GM21723 (cell line): ENCODE results near the gene UQCRQ.

Source experiments
- ATAC-seq: cut with Tn5 transposase; IDR thresholded peaks from one replicate; pipeline ENCODE4 v1.9.1; 2021; ENCODE audit warnings: mild to moderate bottlenecking, moderate library complexity; ENCODE audit not compliant: unreplicated experiment

The UQCRQ gene

DNA sequence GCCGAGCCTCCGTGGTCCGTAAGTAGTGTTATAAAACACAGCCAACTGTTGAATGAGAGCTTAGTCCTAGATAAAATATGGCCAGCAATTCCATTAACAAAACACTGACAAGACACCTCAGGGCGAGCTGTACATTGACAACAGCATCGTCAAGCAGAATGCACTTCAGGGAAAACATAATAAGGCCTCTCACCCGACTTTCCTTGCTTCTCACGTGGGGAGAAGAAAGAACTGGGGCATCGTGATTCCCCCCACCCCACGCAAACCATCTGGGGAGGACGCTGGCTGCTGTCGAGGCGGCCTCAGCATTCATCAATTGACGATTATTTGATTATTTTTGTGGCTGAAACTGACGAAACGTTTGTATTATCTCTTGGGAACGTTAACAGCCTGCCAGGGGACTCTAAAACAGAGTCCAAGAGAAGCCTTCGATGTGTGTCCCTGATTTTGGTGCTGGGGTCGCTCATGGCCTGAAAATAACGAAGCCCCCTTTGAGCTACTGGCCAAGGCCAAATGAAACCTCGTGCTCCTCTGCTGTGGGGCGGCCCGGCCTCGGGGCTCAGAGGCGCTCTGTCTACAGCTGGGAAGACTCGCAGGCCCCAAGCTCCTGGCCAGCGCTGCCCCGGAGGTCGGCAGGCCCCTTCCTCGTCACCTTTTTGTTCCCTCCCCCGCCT, 637 bp upstream of the UQCRQ start:
- peak; percentile 30 for ATAC-seq

DNA sequence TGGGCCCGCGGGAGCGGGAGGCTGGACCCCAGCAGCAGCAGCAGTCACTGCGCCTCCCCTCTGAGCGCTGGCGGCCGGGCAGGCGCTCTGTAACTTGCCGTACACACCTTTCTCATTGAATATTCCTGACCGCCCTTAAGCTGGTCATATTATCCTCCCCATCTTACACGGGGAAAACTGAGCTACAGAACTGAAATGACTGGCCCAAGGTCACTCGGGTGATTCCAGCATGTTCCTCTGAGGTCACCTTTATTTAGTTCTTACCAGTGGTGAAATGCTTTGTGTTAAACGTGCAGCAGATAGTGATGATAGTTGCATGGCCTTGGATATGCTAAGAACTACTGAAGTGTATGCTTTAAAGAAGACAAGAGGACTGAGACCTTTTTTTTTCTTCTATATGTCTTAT, 607 bp downstream of the UQCRQ start:
- peak; percentile 25 for ATAC-seq

GRCh38 chr5:132868754-132869153, 2.3 kb downstream of the UQCRQ start:
- ATAC-seq: no peak

GRCh38 chr5:132870801-132871200, 4.4 kb downstream of the UQCRQ start:
- no peak for ATAC-seq

DNA sequence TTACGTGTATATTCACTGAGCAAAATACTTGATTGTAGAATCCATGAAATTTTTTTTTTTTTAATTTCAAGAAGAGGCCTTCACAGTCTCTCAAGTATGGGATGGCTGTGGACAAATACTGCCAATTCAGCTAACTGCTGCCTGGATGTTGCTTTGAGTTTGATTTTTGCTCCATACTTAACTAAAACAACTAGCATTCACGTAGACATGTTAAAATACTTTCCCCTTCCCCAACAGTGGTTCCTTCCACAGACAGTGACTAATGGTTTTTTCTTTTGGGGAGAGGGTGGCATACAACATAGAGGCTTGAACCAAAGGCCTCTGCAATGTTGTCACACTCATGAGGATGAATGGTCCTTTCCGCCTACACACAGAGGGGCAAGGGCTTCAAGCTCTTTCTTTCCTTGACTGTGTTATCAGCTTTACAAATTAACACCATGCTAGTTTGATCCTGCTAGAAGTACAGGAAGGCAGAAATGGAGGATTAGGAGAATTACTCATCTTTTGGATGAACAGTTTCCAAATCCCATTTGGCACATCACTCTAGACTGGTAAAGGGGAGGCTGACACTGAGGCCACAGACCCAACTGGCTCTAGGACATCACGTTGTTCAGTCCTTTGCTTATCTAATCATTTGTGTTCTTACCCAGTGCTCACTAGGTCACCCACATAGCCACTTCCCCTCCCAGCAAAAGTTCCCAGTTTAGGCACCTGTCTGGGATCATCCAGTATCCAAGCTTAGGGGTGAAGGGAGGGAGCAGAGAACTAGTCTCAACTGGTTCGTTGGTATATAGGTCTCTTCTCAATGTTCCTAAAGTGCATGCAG, 5.2 kb downstream of the UQCRQ start:
- no peak for ATAC-seq

- ATAC-seq: no peak
Measured at GRCh38 chr5:132872788-132873118, 6.3 kb downstream of the UQCRQ start.

GRCh38 chr5:132873119-132873929, 6.9 kb downstream of the UQCRQ start, which contains the start of gene LEAP2:
TSS of gene LEAP2 (plus strand) at chr5:132873668. CDS start at chr5:132873695, 27 bp downstream.
- no peak for ATAC-seq

DNA sequence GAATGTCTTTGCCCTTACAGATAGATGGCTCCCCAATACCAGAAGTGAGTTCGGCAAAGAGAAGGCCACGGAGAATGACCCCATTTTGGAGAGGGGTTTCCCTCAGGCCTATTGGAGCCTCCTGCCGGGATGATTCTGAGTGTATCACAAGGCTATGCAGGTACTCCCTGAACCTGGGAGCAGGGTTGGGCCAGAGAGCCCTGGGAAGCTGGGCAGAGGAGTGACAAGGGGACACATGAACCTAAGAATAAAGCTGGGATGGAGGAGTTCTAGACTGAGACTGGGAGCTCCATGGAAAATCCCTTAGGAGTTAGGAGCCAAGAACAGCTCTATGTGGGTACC, 7.5 kb downstream of the UQCRQ start:
- ATAC-seq: no peak

DNA sequence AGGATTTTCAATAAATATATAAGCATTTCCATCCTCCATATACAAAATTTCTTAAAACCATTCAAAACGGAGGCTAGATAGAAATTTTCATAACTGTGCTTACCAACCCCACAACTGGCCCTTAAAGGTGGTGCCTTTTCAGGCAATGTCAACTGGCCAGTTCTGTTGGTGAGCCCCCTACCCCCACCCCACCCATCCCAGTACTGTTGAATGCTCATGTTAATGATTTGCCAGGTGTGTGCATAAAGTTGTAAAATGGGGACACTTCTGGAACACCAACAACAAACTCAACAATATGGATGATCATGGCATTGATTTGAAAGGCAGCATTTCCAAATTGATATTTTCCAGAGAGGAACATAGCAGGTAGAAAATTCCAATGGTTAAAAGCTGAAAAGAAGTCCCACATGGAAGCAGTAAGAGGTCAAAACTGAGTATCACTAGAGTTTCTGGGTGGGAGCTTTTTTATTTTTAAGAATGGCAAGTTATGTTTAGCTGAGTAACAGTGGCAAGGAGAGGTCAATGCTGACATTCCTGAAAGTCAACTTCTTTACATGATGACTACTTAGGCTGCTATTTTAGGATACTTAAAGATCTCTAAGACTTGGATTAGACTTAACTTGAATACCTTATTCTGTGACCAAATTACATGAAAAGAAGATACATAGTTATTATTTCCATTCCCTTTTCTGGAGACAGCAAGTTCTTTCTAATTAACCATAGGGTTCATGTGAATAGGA, 9.7 kb downstream of the UQCRQ start:
- no peak for ATAC-seq

DNA sequence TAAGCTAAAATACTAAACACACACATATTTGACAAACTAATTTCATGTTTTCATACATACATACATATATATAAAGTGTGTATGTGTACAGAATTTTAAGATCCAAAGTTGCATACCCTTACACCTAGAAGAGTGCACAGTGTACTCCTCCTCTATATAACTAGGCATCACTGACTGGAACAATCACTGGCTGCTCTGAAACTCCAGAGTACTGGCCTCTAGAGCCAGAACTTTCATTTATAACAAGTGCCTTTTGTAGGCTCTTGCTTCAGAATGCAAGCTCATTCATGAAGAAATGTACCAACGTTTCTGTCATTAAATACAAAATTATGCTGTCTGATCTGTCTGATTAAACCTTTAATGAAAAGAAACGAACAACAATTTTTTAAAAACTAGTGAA, 11.0 kb downstream of the UQCRQ start:
- no peak for ATAC-seq

DNA sequence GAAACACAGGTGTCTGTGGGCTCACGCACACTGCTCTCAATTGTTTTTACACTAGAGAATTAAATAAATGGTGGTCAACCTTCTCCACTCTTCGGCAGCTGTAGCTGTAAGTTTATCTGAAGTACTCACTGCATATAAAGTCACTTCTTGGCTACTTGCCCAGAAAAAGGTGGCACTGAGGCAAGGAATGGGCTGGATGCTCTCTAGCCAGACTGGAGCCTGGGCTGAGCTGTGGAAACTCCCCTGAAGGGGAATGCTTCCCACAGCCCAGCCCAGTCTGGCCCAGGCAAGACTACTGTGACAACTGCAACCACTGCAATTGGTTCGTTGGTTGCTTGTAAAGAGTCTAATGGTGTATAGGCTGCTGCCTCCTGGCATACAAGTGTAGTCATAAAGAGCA, 11.5 kb downstream of the UQCRQ start:
- ATAC-seq: no peak

GRCh38 chr5:132883261-132883834, 16.9 kb downstream of the UQCRQ start:
- ATAC-seq: peak; percentile 54

- no peak for ATAC-seq
Measured at GRCh38 chr5:132884548-132884947, 18.1 kb downstream of the UQCRQ start.

DNA sequence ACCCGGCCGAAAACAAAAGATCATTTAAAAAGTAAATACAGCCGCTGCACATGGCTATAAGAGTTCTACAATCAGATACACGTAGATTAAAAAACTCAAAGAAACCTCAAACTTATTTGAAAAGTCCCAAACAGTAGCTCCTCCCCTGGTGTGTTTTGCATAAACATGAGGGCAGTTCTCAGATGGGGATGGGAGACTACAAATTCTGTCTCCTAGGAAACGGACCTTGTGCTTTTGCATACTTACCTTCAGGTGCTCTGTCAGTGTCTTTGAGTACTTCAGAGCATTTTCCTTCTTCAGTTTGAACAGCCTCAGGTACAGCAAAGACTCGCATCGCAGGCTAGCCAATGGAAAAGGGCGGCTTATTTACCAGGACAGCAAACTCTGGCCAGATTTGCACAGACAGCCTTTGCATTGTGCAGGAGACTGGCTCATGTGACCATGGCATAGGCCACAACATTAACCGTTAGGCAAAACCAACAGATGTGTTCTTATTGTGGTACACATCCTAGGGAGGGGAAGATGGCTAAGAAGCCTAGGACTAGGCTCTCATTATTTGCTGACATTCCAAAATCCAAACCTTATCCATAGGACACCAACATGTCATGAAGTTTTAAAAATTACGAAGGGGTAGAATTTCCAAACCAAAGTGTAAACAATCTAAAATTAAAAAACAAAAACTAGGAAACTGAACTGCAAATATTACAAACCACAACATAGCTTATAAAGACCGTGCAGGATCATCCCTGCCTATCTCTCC, 19.8 kb downstream of the UQCRQ start:
- ATAC-seq: no peak

- ATAC-seq: no peak
Measured at GRCh38 chr5:132887283-132887682, 20.8 kb downstream of the UQCRQ start.

- no peak for ATAC-seq
Measured at GRCh38 chr5:132889501-132889900, 23.1 kb downstream of the UQCRQ start.

DNA sequence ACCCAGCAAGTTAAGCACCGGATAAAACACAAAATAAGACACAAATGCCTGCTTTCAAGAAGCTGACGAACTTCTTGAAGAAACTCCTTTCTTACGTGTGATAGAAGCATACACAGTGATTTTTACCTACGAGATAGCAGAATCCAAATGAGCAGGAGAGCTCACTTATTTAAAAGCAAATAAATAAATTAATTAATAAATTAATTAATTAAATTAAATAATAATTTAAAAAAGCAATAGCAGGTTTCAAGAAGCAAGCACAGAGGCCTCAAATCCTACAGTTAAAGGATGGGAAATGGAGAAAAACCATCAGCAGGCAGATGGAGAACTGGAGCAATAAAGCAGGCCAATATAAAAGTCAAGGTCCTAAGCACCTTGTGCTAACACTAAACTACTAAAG, 24.4 kb downstream of the UQCRQ start:
- ATAC-seq: no peak

DNA sequence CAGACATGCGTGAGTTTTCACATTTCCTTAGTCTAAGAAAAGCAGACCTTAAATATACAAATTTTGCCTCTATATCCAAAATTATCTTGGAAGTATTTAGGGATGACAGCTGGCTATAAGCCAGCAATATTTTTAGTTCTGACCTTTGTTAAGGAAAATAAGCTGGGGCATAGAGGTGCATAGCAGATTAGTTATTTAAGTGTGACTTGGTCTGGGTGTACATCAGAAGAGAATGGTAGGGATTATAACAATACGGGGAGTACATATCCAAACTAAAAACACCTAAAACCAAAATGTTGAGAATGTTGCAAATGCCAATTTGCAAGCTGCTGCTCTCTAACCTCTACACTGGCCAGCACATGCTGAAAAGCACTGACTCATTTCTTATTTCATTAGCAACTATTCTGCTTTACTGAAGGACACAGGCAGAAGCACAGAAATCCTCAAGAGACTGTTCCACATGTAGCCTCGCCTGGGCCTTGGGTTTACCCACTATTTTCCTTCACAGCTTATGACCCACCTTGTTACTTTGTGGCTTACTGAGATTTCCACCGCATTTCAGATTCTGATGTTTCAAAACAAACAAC, 29.4 kb downstream of the UQCRQ start:
- no peak for ATAC-seq

DNA sequence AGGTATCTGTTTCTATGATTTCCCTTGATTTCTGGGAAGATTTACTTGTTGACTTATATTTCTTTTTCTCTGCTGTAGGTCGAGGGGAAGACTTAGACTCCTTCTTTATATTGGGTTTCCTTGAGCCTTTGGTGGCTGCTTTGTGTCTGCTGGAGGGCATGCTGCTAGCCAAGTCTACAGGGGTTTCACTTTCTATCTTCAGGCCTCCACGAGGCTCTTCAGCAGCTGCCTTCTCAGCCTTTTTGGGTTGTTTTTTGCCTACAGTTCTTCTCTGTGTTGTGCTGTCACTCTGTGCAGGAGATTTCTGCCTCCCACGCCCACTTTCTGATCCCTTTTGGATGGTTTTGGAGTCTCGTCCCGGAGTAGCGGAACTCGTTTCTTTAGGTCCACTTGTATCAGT, 30.2 kb downstream of the UQCRQ start:
- no peak for ATAC-seq

DNA sequence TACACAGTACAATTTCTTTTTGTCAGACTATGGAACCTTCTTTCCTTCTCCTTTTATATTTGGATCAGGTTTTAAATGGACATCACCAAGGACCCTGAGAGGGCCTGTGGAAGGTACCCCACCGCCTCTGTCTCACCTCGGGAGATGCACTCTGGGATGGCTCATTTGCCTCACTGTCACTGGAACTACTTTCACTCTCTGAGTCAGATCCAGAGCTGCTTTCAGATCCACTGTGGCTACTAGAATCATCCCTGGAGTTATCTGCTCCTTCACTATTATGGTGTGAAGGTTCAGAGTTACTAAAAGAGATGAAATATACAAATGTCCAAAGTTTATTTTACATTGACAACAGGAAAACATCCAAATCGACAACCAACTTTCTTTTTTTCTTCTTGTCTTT, 31.7 kb downstream of the UQCRQ start:
- ATAC-seq: no peak
